GM18505 (cell line): ENCODE data around the gene AHDC1.

Source experiments
- ATAC-seq: cut with Tn5 transposase; IDR thresholded peaks from one replicate; pipeline ENCODE4 v1.9.1; 2021; ENCODE audit not compliant: unreplicated experiment
- POLR2A ChIP-seq: IDR thresholded peaks from 4 replicates; pipeline ENCODE4 v1.6.1; 2011; ENCODE audit warnings: borderline replicate concordance; ENCODE audit not compliant: insufficient read depth, insufficient read length; ENCODE audit errors: extremely low read depth

Gene AHDC1

GRCh38 chr1:27594564-27595510 lies 9.1 kb downstream of the AHDC1 start:
- no peak for TF ChIP-seq POLR2A
- no peak for ATAC-seq

- ATAC-seq: no peak
Measured at GRCh38 chr1:27593678-27594563, 10.0 kb downstream of the AHDC1 start.

GRCh38 chr1:27592931-27593677 lies 10.8 kb downstream of the AHDC1 start:
- TF ChIP-seq POLR2A: no peak
- no peak for ATAC-seq

More at GRCh38 chr1:27593678-27594563, 10.0 kb downstream of the AHDC1 start:
- no peak for TF ChIP-seq POLR2A

GRCh38 chr1:27592232-27592930 lies 11.6 kb downstream of the AHDC1 start:
- ATAC-seq: no peak
- no peak for TF ChIP-seq POLR2A

- TF ChIP-seq POLR2A: no peak
- ATAC-seq: no peak
Measured at GRCh38 chr1:27591622-27592021, 12.3 kb downstream of the AHDC1 start.

- no peak for TF ChIP-seq POLR2A
- ATAC-seq: no peak
Measured at GRCh38 chr1:27590917-27591508, 12.9 kb downstream of the AHDC1 start.

- no peak for TF ChIP-seq POLR2A
- ATAC-seq: no peak
Measured at GRCh38 chr1:27589841-27590426, 14.0 kb downstream of the AHDC1 start.

GRCh38 chr1:27589441-27589840 lies 14.5 kb downstream of the AHDC1 start:
- ATAC-seq: no peak
- no peak for TF ChIP-seq POLR2A

GRCh38 chr1:27588256-27589232 lies 15.4 kb downstream of the AHDC1 start:
- no peak for ATAC-seq

GRCh38 chr1:27585684-27586083 lies 18.3 kb downstream of the AHDC1 start:
- ATAC-seq: no peak
- TF ChIP-seq POLR2A: no peak

More at GRCh38 chr1:27588256-27589232, 15.4 kb downstream of the AHDC1 start:
- no peak for TF ChIP-seq POLR2A

GRCh38 chr1:27584453-27584852 lies 19.5 kb downstream of the AHDC1 start:
- no peak for TF ChIP-seq POLR2A
- no peak for ATAC-seq
